Ascending aorta (tissue), 2 donors: ENCODE data around the gene BAHCC1. TPM values are rescaled to one million over a fixed set of nuclear protein-coding genes. Genes with fewer than 3 reads are reported as not detected.

ENCODE experiments used
- DNase-seq, 2 donors: peaks; one replicate each; pipeline ENCODE4 v3.0.0-alpha.2; 2019; ENCODE audit warnings: low spot score in 2 of 2
- H3K27ac ChIP-seq, 2 donors: fragments of 200-600 bp; sonication (generic); one replicate each; pipeline ENCODE4 v1.5.1; 2016 to 2017; ENCODE audit warnings: mild to moderate bottlenecking in 1 of 2
- H3K27me3 ChIP-seq: fragments of 200-600 bp; sonication (generic); one replicate; pipeline ENCODE4 v1.5.1; 2017
- H3K36me3 ChIP-seq, 2 donors: fragments of 200-600 bp; sonication (generic); one replicate each; pipeline ENCODE4 v1.5.1; 2016
- H3K4me1 ChIP-seq, 2 donors: fragments of 200-600 bp; sonication (generic); one replicate each; pipeline ENCODE4 v1.5.1; 2016 to 2017; ENCODE audit warnings: mild to moderate bottlenecking in 1 of 2
- H3K4me3 ChIP-seq, 2 donors: fragments of 200-600 bp; sonication (generic); one replicate each; pipeline ENCODE4 v1.5.1; 2016 to 2017; ENCODE audit warnings: mild to moderate bottlenecking in 1 of 2
- H3K9me3 ChIP-seq, 2 donors: fragments of 200-600 bp; sonication (generic); one replicate each; pipeline ENCODE4 v1.5.1; 2016
- intact Hi-C: fragments of 100-400 bp; cut with DNase I; formaldehyde crosslinking; loops from one replicate; pipeline ENCODE4 v1.15.1; 2023
- total RNA-seq: library from RNA; depleted of rRNA; stranded (reverse); fragments of >200 nt; gene quantifications from one replicate; pipeline ENCODE4 v1.1.0, GENCODE V29; 2016
- TF ChIP-seq, protein P1 (sequence below), 3 experiments: fragments of 200-600 bp in 2 of 3; fragments of 450-650 bp in 1 of 3; sonication (generic) in 2 of 3; IDR thresholded peaks; one replicate each; pipeline ENCODE4 v1.5.1; 2016 to 2019; ENCODE audit warnings: antibody characterized with exemption in 3 of 3, mild to moderate bottlenecking in 1 of 3, moderate library complexity in 1 of 3

Gene BAHCC1
- total RNA-seq, 1 donor from 2014 or later, result 29.1 TPM

- Histone ChIP-seq H3K4me1 (no peaks in the 10 kb centered on the region), H3K4me3 (no peak overlapping the region), H3K36me3 (peaks cover 26 to 53% of the 10 kb centered on the region in 2 donors), H3K9me3 (no peaks in the 10 kb centered on the region), H3K27ac (no peak overlapping the region), H3K27me3 (no peaks in the 10 kb centered on the region)
- intact Hi-C loops, result no loop called here
- TF ChIP-seq, protein P1, sequence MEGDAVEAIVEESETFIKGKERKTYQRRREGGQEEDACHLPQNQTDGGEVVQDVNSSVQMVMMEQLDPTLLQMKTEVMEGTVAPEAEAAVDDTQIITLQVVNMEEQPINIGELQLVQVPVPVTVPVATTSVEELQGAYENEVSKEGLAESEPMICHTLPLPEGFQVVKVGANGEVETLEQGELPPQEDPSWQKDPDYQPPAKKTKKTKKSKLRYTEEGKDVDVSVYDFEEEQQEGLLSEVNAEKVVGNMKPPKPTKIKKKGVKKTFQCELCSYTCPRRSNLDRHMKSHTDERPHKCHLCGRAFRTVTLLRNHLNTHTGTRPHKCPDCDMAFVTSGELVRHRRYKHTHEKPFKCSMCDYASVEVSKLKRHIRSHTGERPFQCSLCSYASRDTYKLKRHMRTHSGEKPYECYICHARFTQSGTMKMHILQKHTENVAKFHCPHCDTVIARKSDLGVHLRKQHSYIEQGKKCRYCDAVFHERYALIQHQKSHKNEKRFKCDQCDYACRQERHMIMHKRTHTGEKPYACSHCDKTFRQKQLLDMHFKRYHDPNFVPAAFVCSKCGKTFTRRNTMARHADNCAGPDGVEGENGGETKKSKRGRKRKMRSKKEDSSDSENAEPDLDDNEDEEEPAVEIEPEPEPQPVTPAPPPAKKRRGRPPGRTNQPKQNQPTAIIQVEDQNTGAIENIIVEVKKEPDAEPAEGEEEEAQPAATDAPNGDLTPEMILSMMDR (IDR thresholded peaks at IDR 0.05), result no peak
- DNase-seq, result no peak
These were observed 52.2 kb downstream of the BAHCC1 start for GRCh38 chr17:81447331-81447933.

- H3K27ac ChIP-seq, result no peak overlapping the region
- H3K27me3 ChIP-seq, result no peaks in the 10 kb centered on the region
- no peak overlapping the region for H3K4me3 ChIP-seq
- H3K4me1 ChIP-seq, result no peaks in the 10 kb centered on the region
- intact Hi-C loops, result no loop called here
- DNase-seq, result no peak
- H3K36me3 ChIP-seq, result peaks cover 28 to 53% of the 10 kb centered on the region in 2 donors
- TF ChIP-seq, protein P1 (IDR thresholded peaks at IDR 0.05), result no peak
- no peaks in the 10 kb centered on the region for H3K9me3 ChIP-seq
These were observed 53.2 kb downstream of the BAHCC1 start for GRCh38 chr17:81448442-81448841.

GRCh38 chr17:81448950-81449349, 53.7 kb downstream of the BAHCC1 start:
- DNase-seq, result no peak
- Histone ChIP-seq H3K9me3 (no peaks in the 10 kb centered on the region), H3K4me3 (no peak overlapping the region), H3K36me3 (peaks cover 28 to 49% of the 10 kb centered on the region in 2 donors), H3K27ac (no peak overlapping the region), H3K27me3 (no peaks in the 10 kb centered on the region), H3K4me1 (no peaks in the 10 kb centered on the region)
- TF ChIP-seq, protein P1 (IDR thresholded peaks at IDR 0.05), result no peak
- intact Hi-C loops, result no loop called here

DNA sequence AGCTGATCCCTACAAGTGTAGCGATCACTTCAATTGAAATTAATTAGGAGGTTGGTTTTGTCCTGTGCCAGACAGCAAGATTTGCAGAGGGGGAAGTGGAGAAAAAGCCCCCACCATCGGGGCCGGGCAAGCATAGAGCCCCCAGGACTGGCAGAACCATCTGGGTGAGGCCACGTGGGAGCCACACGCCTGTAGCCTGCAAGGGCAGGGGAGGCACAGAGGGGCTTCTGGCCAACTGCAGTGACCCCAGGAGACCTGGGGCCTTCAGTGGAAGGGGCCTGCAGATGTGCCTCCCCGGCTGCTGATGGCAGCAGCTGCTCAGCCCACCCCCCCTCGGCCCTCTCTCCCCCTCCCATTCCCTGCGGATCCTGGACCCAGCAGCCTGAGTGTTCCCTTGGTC, 54.1 kb downstream of the BAHCC1 start:
- TF ChIP-seq, protein P1 (IDR thresholded peaks at IDR 0.05), result no peak
- peaks cover 28 to 49% of the 10 kb centered on the region in 2 donors for H3K36me3 ChIP-seq
- no peaks in the 10 kb centered on the region for H3K27me3 ChIP-seq
- no peaks in the 10 kb centered on the region for H3K4me1 ChIP-seq
- no peak overlapping the region for H3K4me3 ChIP-seq
- H3K27ac ChIP-seq, result no peak overlapping the region
- DNase-seq, result no peak
- no peaks in the 10 kb centered on the region for H3K9me3 ChIP-seq
- intact Hi-C loops, result no loop called here

- H3K4me3 ChIP-seq, result no peak overlapping the region
- H3K27ac ChIP-seq, result no peak overlapping the region
- H3K27me3 ChIP-seq, result no peaks in the 10 kb centered on the region
- no peak for DNase-seq
- TF ChIP-seq, protein P1 (IDR thresholded peaks at IDR 0.05), result no peak
- intact Hi-C loops, result no loop called here
- H3K9me3 ChIP-seq, result no peaks in the 10 kb centered on the region
- peaks cover 36 to 56% of the 10 kb centered on the region in 2 donors for H3K36me3 ChIP-seq
- H3K4me1 ChIP-seq, result no peaks in the 10 kb centered on the region
These were observed 56.6 kb downstream of the BAHCC1 start for GRCh38 chr17:81451823-81452222.

DNA sequence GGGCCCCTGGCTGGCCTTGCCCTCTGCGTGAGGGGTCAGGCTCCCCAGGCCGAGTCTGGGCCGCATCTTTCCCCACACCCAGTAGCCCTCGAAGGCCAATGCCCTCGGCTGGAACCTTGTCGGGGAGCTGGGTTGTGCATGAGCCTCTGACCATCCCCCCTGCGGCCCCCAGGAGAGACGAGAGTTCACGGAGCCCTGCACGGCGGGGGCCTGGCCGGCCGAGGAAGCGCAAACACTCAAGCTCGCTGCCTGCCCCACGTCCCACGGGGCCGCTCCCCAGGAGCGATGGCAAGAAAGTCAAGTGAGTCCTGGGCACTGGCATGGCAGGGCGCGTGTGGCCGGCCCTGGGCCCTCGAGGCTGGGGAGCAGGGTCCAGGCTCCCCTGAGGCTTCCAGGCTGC, 57.3 kb downstream of the BAHCC1 start:
- intact Hi-C loops, result no loop called here
- TF ChIP-seq, protein P1 (IDR thresholded peaks at IDR 0.05), result no peak
- DNase-seq, result no peak

More for the DNA sequence above, 57.3 kb downstream of the BAHCC1 start:
- no peaks in the 10 kb centered on the region for H3K4me1 ChIP-seq
- no peaks in the 10 kb centered on the region for H3K9me3 ChIP-seq
- H3K27me3 ChIP-seq, result no peaks in the 10 kb centered on the region
- H3K27ac ChIP-seq, result no peak overlapping the region
- H3K36me3 ChIP-seq, result peaks cover 30 to 49% of the 10 kb centered on the region in 2 donors
- H3K4me3 ChIP-seq, result no peak overlapping the region
